WTC11 (cell line): ENCODE measurements around the gene ARID3B. TPM values are rescaled to one million over a fixed set of nuclear protein-coding genes. Genes with fewer than 3 reads are reported as not detected.

Source experiments
- ATAC-seq: fragments of 200-7000 bp; cut with Tn5 transposase; 2 replicates; pipeline ENCODE4 v1.10.0; 2021; ENCODE audit warnings: mild to moderate bottlenecking, moderate library complexity
- CTCF ChIA-PET: fragments of 300-600 bp; sonication (Branson Sonifier 250); formaldehyde crosslinking; loops from one replicate; lab custom pipeline; 2021; ENCODE audit warnings: antibody characterized with exemption; lab: Charles Lee
- POLR2A ChIA-PET: fragments of 350-600 bp; sonication (Branson Sonifier 250); formaldehyde crosslinking; loops from one replicate; lab custom pipeline; 2021; ENCODE audit warnings: antibody characterized with exemption; lab: Charles Lee
- DNase-seq: peaks from one replicate; pipeline ENCODE4 v3.0.0; 2021; ENCODE audit warnings: low spot score
- H3K27ac Mint-ChIP-seq: 2 replicates; pipeline ENCODE4 v1.8.0; 2021; ENCODE audit warnings: mixed read lengths
- H3K27me3 Mint-ChIP-seq: 2 replicates; pipeline ENCODE4 v1.8.0; 2021; ENCODE audit warnings: low read depth, mild to moderate bottlenecking, moderate library complexity, mixed read lengths
- H3K36me3 Mint-ChIP-seq: 2 replicates; pipeline ENCODE4 v1.8.0; 2021; ENCODE audit warnings: mixed read lengths
- H3K4me1 Mint-ChIP-seq: 2 replicates; pipeline ENCODE4 v1.8.0; 2022; ENCODE audit warnings: mixed read lengths
- H3K4me3 Mint-ChIP-seq: 2 replicates; pipeline ENCODE4 v1.8.0; 2021; ENCODE audit warnings: mild to moderate bottlenecking, moderate library complexity, mixed read lengths
- H3K9me3 Mint-ChIP-seq: 2 replicates; pipeline ENCODE4 v1.8.0; 2021; ENCODE audit warnings: mixed read lengths
- CDX4 ChIP-seq: fragments of 250-450 bp; sonication (Bioruptor Pico); IDR thresholded peaks from 2 replicates; pipeline ENCODE4 v1.9.0; 2021; ENCODE audit warnings: moderate library complexity, mild to moderate bottlenecking, inconsistent platforms, borderline replicate concordance
- E2F1 ChIP-seq: sonication (generic); formaldehyde crosslinking; IDR thresholded peaks from 2 replicates; pipeline ENCODE4 v1.8.0; 2022; ENCODE audit warnings: mild to moderate bottlenecking, missing genetic modification reagents
- EMX1 ChIP-seq: fragments of 250-450 bp; sonication (Bioruptor Pico); IDR thresholded peaks from 2 replicates; pipeline ENCODE4 v1.8.0; 2021; ENCODE audit warnings: mild to moderate bottlenecking
- GRHL2 ChIP-seq: fragments of 250-450 bp; sonication (Bioruptor Pico); IDR thresholded peaks from 2 replicates; pipeline ENCODE4 v1.8.0; 2022; ENCODE audit warnings: mild to moderate bottlenecking, moderate library complexity; ENCODE audit not compliant: insufficient replicate concordance, severe bottlenecking
- GTF2I ChIP-seq: fragments of 250-450 bp; sonication (Bioruptor Pico); conservative IDR thresholded peaks from 2 replicates; pipeline ENCODE4 v1.4.0; 2021; ENCODE audit warnings: mild to moderate bottlenecking
- HMGXB4 ChIP-seq: sonication (generic); formaldehyde crosslinking; IDR thresholded peaks from 2 replicates; pipeline ENCODE4 v1.8.1; 2023; ENCODE audit warnings: mild to moderate bottlenecking, moderate library complexity, missing genetic modification reagents
- MLX ChIP-seq: sonication (generic); formaldehyde crosslinking; IDR thresholded peaks from 2 replicates; pipeline ENCODE4 v1.8.1; 2023; ENCODE audit warnings: mild to moderate bottlenecking, missing genetic modification reagents, moderate library complexity
- NFATC4 ChIP-seq: fragments of 250-450 bp; sonication (Bioruptor Pico); IDR thresholded peaks from 2 replicates; pipeline ENCODE4 v1.9.0; 2021; ENCODE audit warnings: mild to moderate bottlenecking
- USF2 ChIP-seq: sonication (generic); formaldehyde crosslinking; IDR thresholded peaks from 2 replicates; pipeline ENCODE4 v1.8.1; 2023; ENCODE audit warnings: mild to moderate bottlenecking, missing genetic modification reagents, moderate library complexity
- ZNF281 ChIP-seq: sonication (generic); formaldehyde crosslinking; IDR thresholded peaks from 2 replicates; pipeline ENCODE4 v1.8.0; 2023; ENCODE audit warnings: mild to moderate bottlenecking, missing genetic modification reagents
- ZNF396 ChIP-seq: fragments of 250-450 bp; sonication (Bioruptor Pico); IDR thresholded peaks from 2 replicates; pipeline ENCODE4 v1.8.0; 2021; ENCODE audit warnings: mild to moderate bottlenecking, moderate library complexity, borderline replicate concordance
- ZNF423 ChIP-seq: fragments of 250-450 bp; sonication (Bioruptor Pico); IDR thresholded peaks from 2 replicates; pipeline ENCODE4 v2.1.2; 2022; ENCODE audit warnings: mild to moderate bottlenecking, moderate library complexity
- ZNF512 ChIP-seq: sonication (generic); formaldehyde crosslinking; IDR thresholded peaks from 2 replicates; pipeline ENCODE4 v1.8.1; 2022; ENCODE audit warnings: missing genetic modification reagents, borderline replicate concordance
- total RNA-seq: library from RNA; stranded (reverse); gene quantifications from 3 replicates; pipeline ENCODE4 v1.2.3, GENCODE V29; 2021

The ARID3B gene
- total RNA-seq, 1 experiment from 2014 or later: 133 TPM

- TF ChIP-seq USF2 (CRISPR knock-in tag): no peak
- no peak for TF ChIP-seq E2F1 (CRISPR knock-in tag)
- TF ChIP-seq HMGXB4 (CRISPR knock-in tag): no peak
- TF ChIP-seq NFATC4 (CRISPR knock-in tag): no peak
- no peak for TF ChIP-seq ZNF512 (CRISPR knock-in tag)
- no peak for TF ChIP-seq MLX (CRISPR knock-in tag)
- no peak for TF ChIP-seq CDX4 (CRISPR knock-in tag)
- no peak for TF ChIP-seq GRHL2 (CRISPR knock-in tag)
- no peak for TF ChIP-seq EMX1 (CRISPR knock-in tag)
- TF ChIP-seq GTF2I (CRISPR knock-in tag): no peak
- no peak for TF ChIP-seq ZNF396 (CRISPR knock-in tag)
- H3K36me3 Mint-ChIP-seq: peaks cover 87% of the 10 kb centered on the region
- ATAC-seq: no peak
Observed at GRCh38 chr15:74548241-74548640, 7.2 kb downstream of the ARID3B start.

GRCh38 chr15:74549816-74550215 lies 8.8 kb downstream of the ARID3B start:
- ATAC-seq: no peak
- peaks cover 30% of the 10 kb centered on the region for H3K4me1 Mint-ChIP-seq

More at GRCh38 chr15:74548241-74548640, 7.2 kb downstream of the ARID3B start:
- Mint-ChIP-seq H3K27me3 (no peaks in the 10 kb centered on the region), H3K4me3 (no peak overlapping the region), H3K9me3 (no peaks in the 10 kb centered on the region), H3K27ac (peak overlapping the region; percentile 87), H3K4me1 (peaks cover 37% of the 10 kb centered on the region)
- DNase-seq: no peak
- ChIA-PET POLR2A (no interaction called here), CTCF (interaction anchor here (0.5 to 1.0 kb wide), 2 partner anchors 22 to 40 kb away, joined by 3 read pairs; no protein-coding TSS in a partner anchor)

More at GRCh38 chr15:74549816-74550215, 8.8 kb downstream of the ARID3B start:
- POLR2A ChIA-PET: interaction anchor here (0.6 kb wide), 1 partner anchor 362 kb away, joined by 3 read pairs; no protein-coding TSS in a partner anchor
- Mint-ChIP-seq H3K36me3 (peaks cover 77% of the 10 kb centered on the region), H3K4me3 (no peak overlapping the region), H3K27me3 (no peaks in the 10 kb centered on the region), H3K9me3 (no peaks in the 10 kb centered on the region), H3K27ac (peak overlapping the region; percentile 17)
- DNase-seq: no peak
- CTCF ChIA-PET: interaction anchor here (0.5 to 0.6 kb wide), 2 partner anchors 9 to 68 kb away, joined by 3 to 4 read pairs; partner anchors contain the start of gene ARID3B
- no peak for TF ChIP-seq ZNF423
- no peak for TF ChIP-seq ZNF281 (CRISPR knock-in tag)
